Bronchial epithelial cell (primary cell): ENCODE results near the gene SPON1. TPM values are rescaled to one million over a fixed set of nuclear protein-coding genes. Genes with fewer than 3 reads are reported as not detected.

Experiments
- DNase-seq: peaks from one replicate; pipeline ENCODE4 v3.0.0-alpha.2; 2010; ENCODE audit warnings: low read depth
- FAIRE-seq: peaks from 2 replicates; lab custom pipeline; 2011; peaks lifted over from hg19 to GRCh38; lab: Jason Lieb, UNC
- H3K27me3 ChIP-seq: 2 replicates; pipeline ENCODE4 v1.5.1; 2011; ENCODE audit warnings: low read length; ENCODE audit not compliant: control insufficient read depth, insufficient read depth
- H3K36me3 ChIP-seq: 2 replicates; pipeline ENCODE4 v1.5.1; 2011; ENCODE audit warnings: low read length; ENCODE audit not compliant: control insufficient read depth, insufficient read depth
- H3K4me3 ChIP-seq: 2 replicates; pipeline ENCODE4 v1.5.1; 2011; ENCODE audit warnings: mild to moderate bottlenecking, low read depth, low read length, control low read depth
- total RNA-seq: library from RNA; depleted of rRNA; stranded (reverse); fragments of >200 nt; gene quantifications from 2 replicates; pipeline ENCODE4 v1.2.1, GENCODE V29; 2014
- TF ChIP-seq, protein P1 (sequence below): IDR thresholded peaks from 2 replicates; pipeline ENCODE4 v1.5.1; 2011; ENCODE audit warnings: mild to moderate bottlenecking, moderate library complexity, low read length, control low read depth, inconsistent platforms; ENCODE audit not compliant: insufficient read depth, severe bottlenecking

The SPON1 gene
- total RNA-seq, 1 donor from 2014 or later, result 0.26 TPM

GRCh38 chr11:14242187-14242586 is 279.7 kb downstream of the SPON1 start:
- FAIRE-seq (no peak), DNase-seq (no peak)
- Histone ChIP-seq H3K4me3 (no peak overlapping the region), H3K36me3 (no peaks in the 10 kb centered on the region), H3K27me3 (peaks cover 2% of the 10 kb centered on the region)
- TF ChIP-seq, protein P1, sequence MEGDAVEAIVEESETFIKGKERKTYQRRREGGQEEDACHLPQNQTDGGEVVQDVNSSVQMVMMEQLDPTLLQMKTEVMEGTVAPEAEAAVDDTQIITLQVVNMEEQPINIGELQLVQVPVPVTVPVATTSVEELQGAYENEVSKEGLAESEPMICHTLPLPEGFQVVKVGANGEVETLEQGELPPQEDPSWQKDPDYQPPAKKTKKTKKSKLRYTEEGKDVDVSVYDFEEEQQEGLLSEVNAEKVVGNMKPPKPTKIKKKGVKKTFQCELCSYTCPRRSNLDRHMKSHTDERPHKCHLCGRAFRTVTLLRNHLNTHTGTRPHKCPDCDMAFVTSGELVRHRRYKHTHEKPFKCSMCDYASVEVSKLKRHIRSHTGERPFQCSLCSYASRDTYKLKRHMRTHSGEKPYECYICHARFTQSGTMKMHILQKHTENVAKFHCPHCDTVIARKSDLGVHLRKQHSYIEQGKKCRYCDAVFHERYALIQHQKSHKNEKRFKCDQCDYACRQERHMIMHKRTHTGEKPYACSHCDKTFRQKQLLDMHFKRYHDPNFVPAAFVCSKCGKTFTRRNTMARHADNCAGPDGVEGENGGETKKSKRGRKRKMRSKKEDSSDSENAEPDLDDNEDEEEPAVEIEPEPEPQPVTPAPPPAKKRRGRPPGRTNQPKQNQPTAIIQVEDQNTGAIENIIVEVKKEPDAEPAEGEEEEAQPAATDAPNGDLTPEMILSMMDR, result no peak

GRCh38 chr11:14242733-14243132 is 280.2 kb downstream of the SPON1 start:
- TF ChIP-seq, protein P1, result no peak
- FAIRE-seq (no peak), DNase-seq (no peak)
- Histone ChIP-seq H3K4me3 (no peak overlapping the region), H3K27me3 (peaks cover 2% of the 10 kb centered on the region), H3K36me3 (no peaks in the 10 kb centered on the region)

DNA sequence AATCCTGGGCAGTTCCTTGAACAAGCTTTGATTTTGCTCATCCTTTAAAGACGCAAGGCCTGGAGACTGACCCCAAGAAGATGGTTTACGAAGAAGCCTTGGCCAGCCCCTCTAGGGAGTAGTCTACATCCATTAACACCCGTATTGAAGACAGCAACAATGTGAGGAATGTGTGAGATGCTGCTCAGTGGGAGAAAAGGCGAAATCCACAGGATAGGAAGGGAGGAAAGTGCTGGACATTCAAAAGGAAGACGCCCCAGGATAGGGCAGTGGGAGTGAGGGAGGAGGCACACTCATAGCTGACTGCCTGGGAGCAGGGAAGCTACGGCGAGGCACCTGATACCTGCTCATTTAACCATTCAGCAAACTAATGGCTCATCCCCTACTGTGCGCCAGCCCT is 282.4 kb downstream of the SPON1 start:
- TF ChIP-seq, protein P1, result no peak
- Histone ChIP-seq H3K36me3 (no peaks in the 10 kb centered on the region), H3K4me3 (no peak overlapping the region), H3K27me3 (no peaks in the 10 kb centered on the region)
- FAIRE-seq (no peak), DNase-seq (no peak)

- Histone ChIP-seq H3K4me3 (no peak overlapping the region), H3K27me3 (no peaks in the 10 kb centered on the region), H3K36me3 (no peaks in the 10 kb centered on the region)
- DNase-seq (no peak), FAIRE-seq (no peak)
- TF ChIP-seq, protein P1, result no peak
Measured at GRCh38 chr11:14245444-14245843, 282.9 kb downstream of the SPON1 start.

DNA sequence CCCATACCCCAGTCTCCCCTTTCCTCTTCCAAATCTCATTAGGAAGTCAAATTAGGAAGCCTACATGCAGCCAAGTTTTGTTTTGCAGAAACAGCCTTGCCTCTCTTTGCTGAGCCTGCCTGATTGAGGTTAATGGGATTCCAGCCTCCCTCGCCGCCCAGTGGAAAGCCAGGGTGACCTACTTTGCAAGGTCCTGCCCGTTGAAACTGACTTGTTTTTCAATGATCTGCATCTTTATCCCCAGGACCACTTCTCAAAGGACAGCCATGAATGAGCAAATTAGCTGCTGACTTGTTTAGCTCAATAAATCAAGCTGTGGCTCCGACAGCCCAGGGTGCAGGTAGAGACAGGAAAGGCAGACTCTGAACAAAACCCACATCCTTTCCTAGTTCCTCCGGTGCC is 286.1 kb downstream of the SPON1 start:
- no peak for FAIRE-seq
- no peak overlapping the region for H3K4me3 ChIP-seq
- DNase-seq, result no peak
- no peaks in the 10 kb centered on the region for H3K27me3 ChIP-seq
- H3K36me3 ChIP-seq, result no peaks in the 10 kb centered on the region
- TF ChIP-seq, protein P1, result no peak
